HepG2 (cell line): Measurements from ENCODE around the gene MNT. TPM values are rescaled to one million over a fixed set of nuclear protein-coding genes. Genes with fewer than 3 reads are reported as not detected.

Experiments used
- BORCS8-MEF2B ChIP-seq: sonication (generic); formaldehyde crosslinking; IDR thresholded peaks from 2 replicates; pipeline ENCODE4 v1.8.0; 2022; ENCODE audit warnings: mild to moderate bottlenecking, missing genetic modification reagents
- CHD4 ChIP-seq: fragments of 200-600 bp; sonication (generic); IDR thresholded peaks from 2 replicates; pipeline ENCODE4 v1.7.0; 2017; ENCODE audit warnings: mild to moderate bottlenecking, low read length, borderline replicate concordance
- HNRNPLL ChIP-seq: fragments of 200-400 bp; formaldehyde crosslinking; IDR thresholded peaks from 2 replicates; pipeline ENCODE4 v1.6.1; 2017; ENCODE audit warnings: mild to moderate bottlenecking, low read depth, low read length; ENCODE audit not compliant: poor library complexity, severe bottlenecking
- MYPOP ChIP-seq: sonication (generic); formaldehyde crosslinking; IDR thresholded peaks from 2 replicates; pipeline ENCODE4 v1.8.1; 2023; ENCODE audit warnings: mild to moderate bottlenecking, moderate library complexity, missing genetic modification reagents
- PLRG1 ChIP-seq: fragments of 450-650 bp; conservative IDR thresholded peaks from 2 replicates; pipeline ENCODE4 v1.6.1; 2016
- SOX5 ChIP-seq: IDR thresholded peaks from 2 replicates; pipeline ENCODE4 v1.6.1; 2016; ENCODE audit warnings: borderline replicate concordance
- ZFAT ChIP-seq: sonication (generic); formaldehyde crosslinking; conservative IDR thresholded peaks from 2 replicates; pipeline ENCODE4 v1.8.1; 2023; ENCODE audit warnings: missing genetic modification reagents, inconsistent platforms
- ZHX2 ChIP-seq, 2 experiments: sonication (generic) in 1 of 2; formaldehyde crosslinking in 1 of 2; IDR thresholded peaks; 2 replicates each; pipeline versions ENCODE4 v1.6.1 to v1.9.0; 2014 to 2022; ENCODE audit warnings: antibody characterized with exemption in 1 of 2, borderline replicate concordance in 1 of 2, inconsistent platforms in 1 of 2, low read depth in 1 of 2, missing genetic modification reagents in 1 of 2
- ZNF34 ChIP-seq: sonication (generic); formaldehyde crosslinking; IDR thresholded peaks from 2 replicates; pipeline ENCODE4 v1.4.0; 2020; ENCODE audit warnings: mild to moderate bottlenecking, missing genetic modification reagents, borderline replicate concordance
- ZNF468 ChIP-seq: sonication (generic); formaldehyde crosslinking; IDR thresholded peaks from 2 replicates; pipeline ENCODE4 v1.8.0; 2022; ENCODE audit warnings: mild to moderate bottlenecking, moderate library complexity, missing genetic modification reagents
- ZNF556 ChIP-seq: sonication (generic); formaldehyde crosslinking; IDR thresholded peaks from 2 replicates; pipeline ENCODE4 v1.4.0; 2020; ENCODE audit warnings: mild to moderate bottlenecking, missing genetic modification reagents, borderline replicate concordance
- ZNF605 ChIP-seq: sonication (generic); formaldehyde crosslinking; IDR thresholded peaks from 2 replicates; pipeline ENCODE4 v1.8.0; 2022; ENCODE audit warnings: mild to moderate bottlenecking, missing genetic modification reagents
- ZNF780A ChIP-seq: sonication (generic); formaldehyde crosslinking; IDR thresholded peaks from 2 replicates; pipeline ENCODE4 v1.8.0; 2022; ENCODE audit warnings: mild to moderate bottlenecking, missing genetic modification reagents, moderate library complexity
- ZNF782 ChIP-seq: sonication (generic); formaldehyde crosslinking; IDR thresholded peaks from 2 replicates; pipeline ENCODE4 v1.4.0; 2020; ENCODE audit warnings: missing genetic modification reagents, mild to moderate bottlenecking, borderline replicate concordance
- ZNF788 ChIP-seq: sonication (generic); formaldehyde crosslinking; IDR thresholded peaks from 2 replicates; pipeline ENCODE4 v1.5.0; 2020; ENCODE audit warnings: mild to moderate bottlenecking, missing genetic modification reagents, borderline replicate concordance
- polyA plus RNA-seq, 8 experiments: library from polyadenylated mRNA; depleted of rRNA in 3 of 8; stranded (reverse) in 7 of 8; unstranded in 1 of 8; fragments of >200 nt; fragmentation: Illumina TruSeq in 4 of 8; extraction: Trizol in 4 of 8; gene quantifications; 2 replicates each; pipeline versions ENCODE4 v1.2.1 to v1.2.3, GENCODE V29; 2011 to 2016; ENCODE audit warnings: low read depth in 4 of 8, missing spikeins in 1 of 8, mixed read lengths in 1 of 8; ENCODE audit not compliant: insufficient read depth in 1 of 8
- total RNA-seq, 5 experiments: library from RNA; depleted of rRNA; stranded (reverse); fragments of >200 nt; fragmentation: Illumina TruSeq; extraction: Trizol; gene quantifications; 2 replicates each; pipeline ENCODE4 v1.2.3, GENCODE V29; 2016; ENCODE audit warnings: low read depth in 1 of 5
- TF ChIP-seq, protein P1 (sequence below): sonication (generic); formaldehyde crosslinking; IDR thresholded peaks from 2 replicates; pipeline ENCODE4 v1.4.0; 2020; ENCODE audit warnings: missing genetic modification reagents

The MNT gene
- total and polyA plus RNA-seq, 2 of the 13 experiments (the other 11 are each of a cell fraction or from before 2014, with no cell fraction given), result 2.1 to 3.5 TPM

GRCh38 chr17:2401426-2402221, 764 bp upstream of the MNT start (continued):
- TF ChIP-seq ZNF34 (CRISPR knock-in tag) (peak; percentile 12; the same call in 1 of the 2 replicates), ZNF605 (CRISPR knock-in tag) (0 out of 2 replicates have a peak, but pooled peaks have one; percentile 14), ZNF782 (CRISPR knock-in tag) (no peak), ZNF556 (no peak), ZHX2 (IDR thresholded peaks at IDR 0.05; ENCODE audit: low read depth) (peak; percentile 47; the same call in 1 of the 2 replicates), ZHX2 (CRISPR knock-in tag; IDR thresholded peaks at IDR 0.05; ENCODE audit: borderline replicate concordance) (no peak), ZNF468 (CRISPR knock-in tag) (no peak), BORCS8-MEF2B (peak; percentile 87), HNRNPLL (peak; percentile 82), ZFAT (CRISPR knock-in tag) (no peak), PLRG1 (no peak), ZNF788 (CRISPR knock-in tag) (no peak), ZNF780A (CRISPR knock-in tag) (no peak; the same call in 1 of the 2 replicates), CHD4 (no peak), MYPOP (peak; percentile 63; the same call in 1 of the 2 replicates), SOX5 (CRISPR knock-in tag) (no peak; the same call in 1 of the 2 replicates)
- TF ChIP-seq, protein P1, sequence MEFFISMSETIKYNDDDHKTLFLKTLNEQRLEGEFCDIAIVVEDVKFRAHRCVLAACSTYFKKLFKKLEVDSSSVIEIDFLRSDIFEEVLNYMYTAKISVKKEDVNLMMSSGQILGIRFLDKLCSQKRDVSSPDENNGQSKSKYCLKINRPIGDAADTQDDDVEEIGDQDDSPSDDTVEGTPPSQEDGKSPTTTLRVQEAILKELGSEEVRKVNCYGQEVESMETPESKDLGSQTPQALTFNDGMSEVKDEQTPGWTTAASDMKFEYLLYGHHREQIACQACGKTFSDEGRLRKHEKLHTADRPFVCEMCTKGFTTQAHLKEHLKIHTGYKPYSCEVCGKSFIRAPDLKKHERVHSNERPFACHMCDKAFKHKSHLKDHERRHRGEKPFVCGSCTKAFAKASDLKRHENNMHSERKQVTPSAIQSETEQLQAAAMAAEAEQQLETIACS (CRISPR knock-in tag), result peak; percentile 64
